GM21825 (cell line): ENCODE data around the gene POLR3A.

Source experiments
- ATAC-seq: cut with Tn5 transposase; IDR thresholded peaks from one replicate; pipeline ENCODE4 v1.9.1; 2021; ENCODE audit warnings: mild to moderate bottlenecking, moderate library complexity; ENCODE audit not compliant: unreplicated experiment

Gene POLR3A

DNA sequence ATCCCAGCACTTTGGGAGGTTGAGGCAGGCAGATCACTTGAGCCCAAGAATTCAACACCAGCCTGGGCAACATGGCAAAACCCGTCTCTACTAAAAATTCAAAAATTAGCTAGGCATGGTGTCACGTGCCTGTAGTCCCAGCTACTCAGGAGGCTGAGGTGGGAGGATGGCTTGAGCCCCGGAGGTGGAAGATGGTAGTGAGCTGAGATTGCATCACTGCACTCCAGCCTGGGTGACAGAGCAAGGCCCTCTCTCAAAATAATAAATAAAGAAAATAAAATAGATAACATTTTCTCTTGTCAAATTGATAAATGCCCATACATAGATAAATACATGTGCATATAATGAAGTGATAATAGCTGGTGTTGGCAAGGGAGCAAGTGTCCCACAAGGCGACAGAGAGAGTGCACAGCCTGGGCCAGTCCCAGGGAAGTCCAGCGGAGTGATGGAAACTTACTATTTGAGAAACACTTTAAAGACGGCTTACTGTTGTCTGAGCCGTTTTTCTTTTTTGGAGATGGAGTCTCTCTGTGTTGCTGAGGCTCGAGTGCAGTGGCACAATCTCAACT is 69.3 kb downstream of the POLR3A start:
- ATAC-seq = no peak

DNA sequence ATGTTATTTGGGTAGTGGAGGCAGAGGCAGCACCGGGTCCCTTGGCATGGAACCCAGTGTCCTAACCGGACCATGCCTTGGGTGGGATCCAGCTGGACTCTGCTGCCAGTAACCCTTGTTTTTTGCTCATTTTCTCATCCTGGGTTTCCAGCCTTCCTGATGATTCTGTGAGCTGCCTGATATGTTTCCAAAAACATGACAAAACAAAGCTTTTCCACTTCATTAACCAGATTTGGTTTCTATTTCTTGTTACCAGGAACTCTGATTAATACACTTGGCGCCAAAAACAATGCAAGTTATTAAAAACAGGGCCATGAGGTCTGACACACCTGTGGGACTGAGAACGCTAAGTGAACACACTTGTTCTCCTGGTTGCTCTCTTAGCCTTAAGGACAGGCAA is 69.9 kb downstream of the POLR3A start:
- ATAC-seq = no peak

DNA sequence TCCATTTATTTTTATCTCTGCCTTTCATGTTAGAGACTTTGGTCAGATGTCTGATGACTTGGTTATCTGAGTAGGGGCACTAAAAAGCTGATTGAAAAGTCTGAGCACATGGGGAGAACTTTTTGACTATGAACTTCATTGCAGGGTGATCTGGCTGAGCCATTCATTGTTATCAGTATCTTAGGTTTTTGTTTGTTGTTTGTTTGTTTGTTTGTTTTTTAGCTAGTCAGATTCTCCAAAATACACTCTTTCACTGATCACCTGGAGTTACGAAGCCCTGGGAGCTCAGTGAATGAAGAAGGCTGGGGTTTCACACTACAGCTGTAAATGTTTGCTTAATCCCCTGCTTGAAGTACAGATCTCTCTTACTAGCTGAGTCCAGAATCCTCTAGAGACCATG is 74.2 kb downstream of the POLR3A start:
- ATAC-seq = no peak

DNA sequence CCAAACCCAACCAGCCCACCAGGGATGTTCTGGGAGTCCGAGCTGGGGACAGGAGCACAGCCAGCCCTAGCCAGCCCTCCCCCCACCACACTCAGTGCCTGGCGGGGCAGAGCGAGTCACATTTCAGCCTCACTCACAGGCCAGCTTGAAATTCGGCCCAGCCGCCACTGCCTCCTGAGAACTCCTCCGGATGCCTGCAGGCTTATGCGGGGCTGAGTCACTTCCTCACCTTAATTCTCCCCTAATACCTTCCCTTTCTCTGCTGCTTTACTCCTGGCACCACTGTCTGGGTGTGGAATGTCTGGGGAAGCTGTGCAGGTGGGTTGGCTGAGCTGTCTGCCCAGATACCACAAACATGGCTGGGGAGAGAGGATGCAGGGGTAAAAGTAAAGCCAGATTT is 80.1 kb downstream of the POLR3A start:
- no peak for ATAC-seq

DNA sequence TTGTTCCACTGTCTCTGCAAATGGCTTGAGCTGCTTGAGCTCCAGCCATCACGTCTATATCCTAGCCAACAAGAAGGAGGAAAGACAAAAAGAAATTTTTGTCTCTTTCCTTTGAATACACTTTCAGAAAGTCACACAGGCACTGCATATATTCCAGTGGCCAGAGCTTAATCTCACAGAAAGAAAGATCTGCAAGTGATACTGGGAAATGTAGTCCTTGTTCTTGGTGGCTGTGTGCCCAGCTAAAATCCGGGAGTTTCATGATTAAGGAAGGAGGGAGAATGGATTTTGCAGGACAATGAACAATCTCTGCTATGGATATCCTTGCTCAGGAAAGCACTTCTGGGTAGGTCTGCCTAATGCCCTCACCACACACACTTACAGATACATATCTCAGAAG is 83.2 kb downstream of the POLR3A start:
- ATAC-seq = no peak

DNA sequence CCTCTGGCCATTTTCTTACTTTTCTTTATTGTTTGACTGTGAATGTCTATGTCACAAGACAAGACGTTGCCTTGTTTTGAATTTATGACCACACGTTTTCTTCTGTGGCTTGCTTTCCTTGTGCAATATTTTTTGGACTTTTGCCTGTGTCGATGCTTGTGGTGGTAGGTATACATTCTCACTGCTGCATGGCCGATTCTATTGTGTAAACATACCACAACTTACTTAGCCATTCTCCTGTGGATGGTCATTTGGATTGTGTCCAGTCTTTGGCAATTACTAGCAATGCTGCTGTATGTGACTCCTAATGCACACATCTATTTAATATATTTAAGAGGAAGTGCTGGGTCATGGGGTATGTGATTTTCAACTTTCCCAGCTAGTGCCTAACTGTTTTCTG is 84.8 kb downstream of the POLR3A start:
- no peak for ATAC-seq

DNA sequence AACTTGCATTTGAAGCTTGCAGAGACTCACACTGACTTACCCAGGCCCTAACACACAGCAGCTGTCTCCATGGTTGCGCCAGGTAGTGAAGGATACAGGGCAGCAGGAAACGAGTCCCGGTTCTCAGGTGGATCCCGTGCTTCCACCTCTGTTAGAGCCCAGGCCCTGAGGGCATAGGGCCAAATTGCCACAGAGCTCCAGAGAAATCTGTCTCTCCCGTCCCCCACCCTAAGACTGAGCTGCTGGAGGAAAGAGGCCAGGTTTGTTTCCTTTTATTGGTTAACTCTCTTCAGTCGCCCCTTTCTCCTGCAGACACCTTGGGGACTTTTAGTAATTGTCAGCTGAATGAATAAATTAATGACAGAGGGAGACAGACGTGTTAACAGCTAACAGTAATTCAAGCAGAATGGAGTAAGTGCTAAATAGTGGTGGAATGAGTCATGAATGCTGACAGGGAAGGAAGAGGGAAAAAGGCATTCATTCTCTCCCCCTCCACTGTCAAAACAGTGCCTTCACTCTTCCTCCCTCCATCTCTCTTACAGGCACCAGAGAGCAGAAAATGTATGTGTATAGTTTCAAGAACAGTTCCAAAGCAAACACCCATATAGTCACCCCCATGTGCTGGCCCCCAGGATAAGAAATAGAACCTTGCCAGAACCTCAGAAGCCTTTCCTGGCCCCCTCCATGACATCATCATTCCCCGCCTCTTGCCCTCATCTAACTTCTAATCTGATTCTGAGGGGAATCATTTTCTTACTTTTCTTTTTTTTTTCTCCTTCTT is 86.0 kb downstream of the POLR3A start:
- ATAC-seq = no peak

DNA sequence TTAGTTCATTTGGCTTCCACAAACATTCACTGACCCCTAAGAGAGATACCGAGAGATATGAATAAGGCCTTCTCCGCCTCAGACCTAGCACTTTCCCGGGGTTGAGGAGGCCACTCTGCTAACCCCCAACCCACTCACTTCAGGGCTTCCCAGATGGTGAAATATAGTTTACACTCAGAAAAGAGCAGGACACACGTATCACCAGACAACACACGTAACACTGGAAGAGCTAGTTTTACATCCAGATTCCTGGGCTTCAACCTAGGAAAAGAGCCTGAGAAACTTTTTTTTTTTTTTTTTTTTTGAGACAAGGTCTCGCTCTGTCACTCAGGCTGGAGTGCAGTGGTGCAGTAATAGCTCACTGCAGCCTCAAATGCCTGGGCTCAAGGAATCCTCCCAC is 87.5 kb downstream of the POLR3A start:
- no peak for ATAC-seq

DNA sequence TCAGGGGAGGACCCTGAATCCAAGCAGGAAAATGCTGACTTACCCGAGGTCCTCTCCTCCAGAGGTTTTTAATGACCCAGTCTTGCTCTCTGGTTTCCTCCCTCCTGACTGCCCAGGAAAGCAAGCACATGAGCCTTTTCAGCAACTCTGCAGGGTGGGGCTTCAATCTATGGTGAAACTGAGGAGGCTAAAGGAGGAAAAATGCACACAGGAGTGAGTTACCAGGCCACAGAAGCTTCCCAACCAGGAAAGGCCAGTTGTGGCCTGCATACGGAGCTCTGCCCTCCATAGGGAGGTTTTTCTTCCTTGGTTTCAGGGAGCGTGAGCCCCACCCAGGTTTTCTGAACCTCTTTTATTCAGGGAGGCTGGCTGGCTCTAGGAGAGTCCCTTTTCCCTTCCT is 88.7 kb downstream of the POLR3A start:
- no peak for ATAC-seq

DNA sequence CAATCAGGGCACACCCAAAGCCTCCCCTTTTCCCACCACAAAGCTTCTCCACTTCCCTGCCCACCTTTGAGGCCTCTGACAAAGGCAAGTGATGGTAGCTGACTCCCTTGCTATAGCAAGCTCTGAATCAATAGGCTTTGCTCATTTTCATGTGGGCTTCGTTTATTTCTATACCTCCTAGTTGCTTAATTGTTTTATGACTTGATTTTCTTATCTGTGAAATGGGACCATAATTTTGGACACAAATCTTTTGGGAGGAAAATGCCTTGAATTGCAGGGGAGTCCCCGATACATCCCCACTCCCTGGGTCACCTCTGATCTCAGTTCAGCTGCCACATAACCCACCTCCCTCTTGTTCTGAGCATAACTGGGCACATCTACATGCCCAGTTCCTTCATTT is 89.1 kb downstream of the POLR3A start:
- no peak for ATAC-seq

DNA sequence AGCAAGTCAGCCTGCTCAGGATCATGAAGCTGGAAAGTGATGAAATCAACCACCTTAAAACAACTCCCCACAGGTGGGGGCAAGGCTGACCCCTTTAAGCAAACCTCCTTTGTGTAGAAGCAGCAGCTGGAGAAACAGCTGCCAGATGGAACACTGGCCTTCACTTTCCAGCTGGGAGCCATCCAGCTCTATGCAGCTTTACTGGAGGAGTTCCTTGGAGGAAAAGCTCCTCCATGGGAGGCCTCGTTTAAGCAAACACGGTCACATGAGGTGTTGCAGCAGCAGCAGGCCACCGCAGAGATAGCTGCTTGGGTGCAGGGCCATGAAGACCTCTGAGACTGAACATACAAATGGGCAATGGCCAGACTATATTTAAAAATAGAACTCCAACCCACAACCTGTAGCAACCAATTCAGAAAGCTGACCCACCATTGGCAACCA is 89.7 kb downstream of the POLR3A start:
- ATAC-seq = no peak

DNA sequence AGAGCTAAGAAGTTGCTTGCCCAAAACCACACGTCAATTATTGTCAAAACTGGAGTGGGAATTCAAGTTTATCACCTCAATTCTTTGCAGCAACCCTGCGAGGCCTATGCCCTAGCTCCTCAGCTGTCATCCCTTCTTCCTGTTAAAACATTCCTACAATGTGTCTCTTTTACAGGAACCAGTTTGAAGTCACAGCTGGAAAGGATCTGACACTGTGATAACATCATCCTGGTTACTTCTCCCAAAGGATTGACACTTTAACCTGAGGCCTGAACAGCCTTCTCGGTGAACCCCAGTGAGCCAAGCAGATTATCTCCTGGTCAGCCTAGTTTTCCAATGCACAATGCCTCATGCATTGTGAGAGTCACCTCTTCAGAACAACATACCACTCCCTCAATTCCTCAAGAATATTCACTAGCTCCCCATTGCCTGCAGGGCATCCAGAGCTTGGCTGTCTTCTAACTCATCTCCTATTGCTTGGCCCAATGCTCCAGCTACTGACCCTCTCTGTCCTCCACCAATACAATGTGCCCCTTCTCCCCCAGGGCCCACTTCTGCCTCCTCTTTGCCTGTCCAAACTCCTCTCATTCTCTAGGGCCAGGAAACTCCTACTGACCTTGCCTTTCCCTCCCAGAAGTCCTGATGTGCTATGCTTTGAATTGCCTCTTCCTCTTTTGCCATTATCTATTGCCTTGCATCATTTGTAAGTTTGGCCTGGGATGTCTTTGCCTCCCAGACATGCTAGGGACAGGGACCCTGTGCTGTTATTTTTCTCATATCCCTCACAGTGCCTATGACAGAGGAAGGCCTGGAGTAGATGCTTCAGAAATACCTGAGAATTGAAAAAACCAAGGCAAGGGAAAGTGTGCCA is 92.4 kb downstream of the POLR3A start:
- no peak for ATAC-seq

DNA sequence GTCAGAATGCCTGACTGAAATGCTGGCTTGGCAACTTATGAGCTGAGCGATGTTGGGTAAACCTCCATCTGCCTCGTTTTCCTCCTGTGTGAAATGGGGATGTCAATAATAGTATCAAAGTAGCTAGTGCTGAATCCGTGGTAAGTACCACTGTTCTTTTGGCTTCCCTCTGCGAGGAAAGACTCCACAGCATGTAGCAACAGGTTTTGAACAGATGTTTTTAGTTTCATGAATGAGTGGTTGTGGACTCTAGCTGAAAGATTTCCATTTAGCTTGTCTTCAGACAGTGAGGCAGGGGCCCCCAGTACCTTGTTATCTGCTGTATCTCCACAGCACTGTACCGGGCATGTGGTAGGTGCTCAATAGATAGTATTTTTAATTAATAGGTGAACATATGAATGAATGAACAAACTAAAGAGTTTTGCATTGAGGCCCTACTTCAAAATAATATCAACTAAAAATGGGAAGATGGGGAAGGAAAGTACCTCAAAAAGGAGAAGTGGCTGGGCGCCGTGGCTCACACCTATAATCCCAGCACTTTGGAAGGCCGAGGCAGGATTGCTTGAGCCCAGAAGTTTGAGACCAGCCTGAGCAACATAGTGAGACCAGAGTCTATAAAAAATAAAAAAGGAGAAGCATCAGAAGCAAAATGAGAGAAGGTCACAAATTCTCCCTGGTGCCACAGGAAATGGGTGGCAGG is 97.1 kb downstream of the POLR3A start:
- no peak for ATAC-seq

DNA sequence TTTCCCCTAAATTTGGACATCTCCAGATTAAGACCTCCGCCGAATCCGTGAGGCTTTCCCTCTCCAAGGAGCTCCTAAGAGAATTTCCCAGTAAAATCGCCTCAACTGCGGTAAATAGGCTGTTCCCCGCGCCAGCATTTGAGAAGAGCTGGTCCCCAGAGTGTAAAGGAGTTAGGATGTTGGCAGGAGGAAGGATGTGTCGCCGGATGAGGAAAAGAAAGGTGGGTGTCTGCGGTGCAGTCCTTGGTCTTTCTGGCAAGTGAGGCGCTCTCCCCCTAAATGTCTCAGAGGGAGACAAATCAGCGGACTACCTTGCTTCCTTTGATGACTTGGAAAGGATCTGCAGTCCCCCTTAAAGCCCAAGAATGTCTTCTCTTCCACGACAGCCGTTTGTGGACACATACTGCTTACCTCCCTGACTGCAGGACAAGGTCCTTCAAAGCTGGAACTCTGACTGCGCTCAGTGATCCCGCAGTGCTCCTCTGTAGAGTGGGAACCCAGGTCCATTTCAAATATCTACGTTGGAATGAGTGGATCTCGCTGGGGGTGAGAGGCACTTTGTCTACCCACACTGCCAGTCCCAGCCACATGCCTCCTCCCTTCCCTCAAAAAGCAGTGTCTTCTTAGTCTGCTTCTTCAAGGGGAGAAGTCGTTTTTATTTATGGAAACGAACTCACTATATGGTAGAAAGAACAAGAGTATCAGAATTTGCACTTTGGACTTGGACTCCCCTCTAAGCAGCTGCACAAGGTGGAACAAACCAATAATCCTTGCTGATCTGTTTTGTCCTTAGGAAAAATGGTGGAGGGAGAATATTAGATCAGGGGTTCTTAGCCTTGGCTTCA is 101.7 kb downstream of the POLR3A start:
- no peak for ATAC-seq

DNA sequence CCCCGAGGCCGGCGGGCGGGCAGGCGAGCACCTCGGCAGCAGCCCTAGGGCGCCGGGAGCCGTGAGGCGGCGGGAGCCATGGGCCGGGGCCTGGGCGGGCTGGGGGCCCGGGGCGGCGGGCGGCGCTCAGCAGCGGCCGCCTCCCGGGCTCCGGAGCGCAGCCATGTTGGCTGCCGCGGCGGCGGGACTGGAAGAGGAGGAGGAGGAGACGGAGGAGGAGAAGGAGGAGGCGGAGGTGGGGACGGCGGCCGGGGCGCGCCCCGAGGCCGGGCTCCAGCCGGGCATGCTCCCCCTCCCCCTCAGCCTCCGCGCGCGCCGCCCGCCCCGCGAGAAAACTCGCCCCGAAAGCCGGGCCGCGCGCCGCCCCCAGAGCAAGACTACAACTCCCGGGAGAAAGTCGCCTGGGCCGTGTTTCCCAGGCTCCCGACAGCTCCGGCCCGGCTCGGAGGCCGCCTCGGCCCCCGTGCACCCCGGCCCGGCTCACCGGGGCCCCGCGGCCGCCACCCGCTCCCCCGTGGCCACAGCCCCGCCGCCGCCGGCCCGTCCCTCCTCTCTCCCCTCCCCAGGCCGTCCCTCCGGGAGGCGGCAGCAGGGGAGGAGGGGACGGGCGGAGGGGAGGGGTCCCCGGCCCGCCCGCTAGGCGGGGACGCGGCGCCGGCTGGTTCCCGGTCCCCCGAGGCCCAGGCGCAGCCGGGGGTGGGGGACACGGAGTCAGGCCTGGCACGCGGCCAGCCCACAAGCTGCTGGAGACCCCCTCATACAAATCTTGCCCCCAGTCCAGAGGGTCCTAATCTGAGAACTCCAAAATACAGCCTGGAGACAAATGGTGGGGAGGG is 102.5 kb downstream of the POLR3A start, which contains the start of gene DLG5:
DLG5 (minus strand) TSS at position 190 of the 836 bp plus-strand sequence. CDS start 235 bp downstream, outside the sequence.
- peak; percentile 48 for ATAC-seq

DNA sequence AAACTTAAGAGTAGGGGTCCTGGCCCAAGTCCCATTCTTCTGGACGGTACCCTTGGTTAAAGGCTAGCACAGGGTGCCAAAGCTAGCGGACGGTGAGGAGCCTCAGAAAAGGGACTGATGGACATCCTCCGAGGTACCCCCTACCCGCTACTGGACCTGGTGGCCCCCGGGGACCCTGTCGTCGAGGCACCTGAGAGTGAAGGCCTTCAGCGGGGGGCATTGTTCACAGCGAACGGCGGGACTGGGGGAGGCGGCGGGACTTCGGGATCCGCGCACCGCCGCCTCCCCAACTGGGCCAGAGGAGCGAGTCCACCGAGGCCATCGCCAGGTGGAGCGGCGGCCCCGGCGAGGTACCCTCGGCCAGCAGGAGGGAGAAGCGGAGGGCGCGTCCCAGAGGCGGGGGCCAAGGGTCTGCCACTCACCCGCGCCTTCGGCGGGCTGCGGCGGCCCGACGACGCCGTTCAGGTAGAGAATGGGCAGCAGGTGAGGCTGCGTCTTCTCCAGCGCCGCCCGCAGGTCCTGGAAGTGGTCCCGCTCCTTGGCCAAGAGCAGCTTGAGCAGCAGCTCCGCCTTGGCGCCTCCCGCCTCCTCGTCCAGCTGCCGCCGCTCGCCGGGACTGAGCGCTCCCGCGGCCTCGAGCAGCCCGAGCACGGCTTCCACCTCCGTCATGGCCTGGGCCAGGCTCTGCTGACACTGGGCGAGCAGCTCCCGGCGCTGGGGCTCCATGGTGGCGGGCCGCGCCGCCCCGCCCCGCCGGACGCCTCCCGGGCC is 103.3 kb downstream of the POLR3A start:
- peak; percentile 56 for ATAC-seq

DNA sequence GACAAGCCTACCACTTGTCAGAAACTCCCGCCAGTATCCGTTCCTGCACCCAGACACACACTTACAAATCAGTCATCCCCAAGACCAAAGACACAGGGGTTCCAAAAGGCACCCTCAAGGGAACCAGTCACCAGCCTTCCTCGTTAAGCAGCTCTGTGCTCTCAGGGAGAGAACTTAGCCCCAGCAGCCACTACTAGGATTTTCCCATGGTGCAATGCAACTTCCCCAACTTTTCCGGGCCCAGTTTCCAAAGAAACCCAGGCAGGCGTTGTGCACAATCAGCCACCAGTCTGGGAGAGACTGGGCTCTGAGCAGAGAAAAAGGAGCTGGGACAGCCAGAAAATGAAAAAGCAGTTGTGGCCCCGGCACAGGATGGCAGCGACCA is 103.9 kb downstream of the POLR3A start:
- ATAC-seq = no peak

DNA sequence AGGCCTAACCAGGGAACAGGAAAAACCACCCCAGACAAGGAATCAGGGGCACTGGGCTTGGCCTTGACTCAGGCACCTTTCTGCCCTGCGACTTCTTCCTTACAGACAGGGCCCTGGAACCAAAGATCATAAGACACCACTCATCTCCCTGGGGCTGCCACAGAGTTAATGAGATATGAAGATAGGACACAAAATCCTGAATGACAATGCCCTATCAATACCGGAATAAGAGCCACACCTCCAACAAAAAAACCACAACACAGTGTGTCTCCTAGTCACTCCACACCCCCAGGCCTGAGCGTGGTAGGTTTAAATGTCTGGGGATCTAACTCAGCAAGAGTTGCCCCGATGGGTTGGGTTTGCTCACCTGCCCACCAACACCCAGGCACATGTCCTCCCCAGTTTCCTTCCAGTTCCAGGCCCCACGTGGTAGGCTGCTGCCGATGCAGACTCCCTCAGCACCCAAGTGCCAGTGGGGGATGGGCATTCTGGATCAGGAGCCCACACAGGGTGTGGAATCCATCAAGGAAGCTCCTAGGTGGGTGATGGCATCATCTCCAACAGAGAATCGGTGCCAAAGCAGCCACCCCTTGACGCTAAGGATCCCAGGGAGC is 106.6 kb downstream of the POLR3A start:
- no peak for ATAC-seq
